Breast epithelium (tissue), 4 donors: ENCODE results near the gene MTCH2. TPM values are rescaled to one million over a fixed set of nuclear protein-coding genes. Genes with fewer than 3 reads are reported as not detected.
"Not testable (repeated sequence)": the region's sequence is repeated elsewhere in the genome, so short reads cannot be mapped to it uniquely, and the experiment has no call there.

Experiments
- DNase-seq, 2 donors: peaks; one replicate each; pipeline ENCODE4 v3.0.0-alpha.2; 2019; ENCODE audit warnings: low spot score in 2 of 2
- H3K27ac ChIP-seq, 2 donors: fragments of 200-600 bp; sonication (generic) in 1 of 2; one replicate each; pipeline ENCODE4 v1.5.1; 2016 to 2019; ENCODE audit warnings: mild to moderate bottlenecking in 1 of 2
- H3K27me3 ChIP-seq, 2 donors: fragments of 200-600 bp; sonication (generic) in 1 of 2; one replicate each; pipeline versions ENCODE4 v1.5.1 to v1.6.0; 2017 to 2019; ENCODE audit warnings: control low read depth in 1 of 2, mild to moderate bottlenecking in 1 of 2
- H3K36me3 ChIP-seq: fragments of 200-600 bp; one replicate; pipeline ENCODE4 v1.5.1; 2019
- H3K4me1 ChIP-seq, 2 donors: fragments of 200-600 bp; sonication (generic); one replicate each; pipeline ENCODE4 v1.5.1; 2016 to 2019; ENCODE audit warnings: control low read depth in 1 of 2
- H3K4me3 ChIP-seq, 3 donors: fragments of 200-600 bp; sonication (generic); 1 replicate in 2 of 3; 2 replicates in 1 of 3; pipeline ENCODE4 v1.5.1; 2016 to 2019; ENCODE audit warnings: mild to moderate bottlenecking in 3 of 3, moderate library complexity in 2 of 3
- H3K9me3 ChIP-seq, 2 donors: fragments of 200-600 bp; sonication (generic) in 1 of 2; one replicate each; pipeline ENCODE4 v1.5.1; 2016 to 2019; ENCODE audit warnings: control low read depth in 1 of 2
- POLR2A ChIP-seq: fragments of 450-650 bp; IDR thresholded peaks from one replicate; pipeline ENCODE4 v1.6.1; 2016; ENCODE audit warnings: antibody characterized with exemption, mild to moderate bottlenecking, moderate library complexity
- POLR2AphosphoS5 ChIP-seq, 3 donors: sonication (generic); formaldehyde crosslinking; IDR thresholded peaks; one replicate each; pipeline ENCODE4 v1.6.1; 2017; ENCODE audit warnings: antibody characterized with exemption in 3 of 3
- intact Hi-C: fragments of 100-400 bp; cut with DNase I; formaldehyde crosslinking; loops from one replicate; pipeline ENCODE4 v1.15.1; 2023; ENCODE audit warnings: low total_unique reads
- total RNA-seq, 3 donors: library from RNA; depleted of rRNA; stranded (reverse); fragments of >200 nt; gene quantifications; one replicate each; pipeline ENCODE4 v1.1.0, GENCODE V29; 2016
- TF ChIP-seq, protein P1 (sequence below), 3 donors: fragments of 450-650 bp; IDR thresholded peaks; one replicate each; pipeline ENCODE4 v1.5.1; 2016 to 2017; ENCODE audit warnings: antibody characterized with exemption in 3 of 3, mild to moderate bottlenecking in 3 of 3, moderate library complexity in 3 of 3

MTCH2 gene
- total RNA-seq, 3 donors from 2014 or later = 38.7 to 47.5 (median 46.0) TPM

DNA sequence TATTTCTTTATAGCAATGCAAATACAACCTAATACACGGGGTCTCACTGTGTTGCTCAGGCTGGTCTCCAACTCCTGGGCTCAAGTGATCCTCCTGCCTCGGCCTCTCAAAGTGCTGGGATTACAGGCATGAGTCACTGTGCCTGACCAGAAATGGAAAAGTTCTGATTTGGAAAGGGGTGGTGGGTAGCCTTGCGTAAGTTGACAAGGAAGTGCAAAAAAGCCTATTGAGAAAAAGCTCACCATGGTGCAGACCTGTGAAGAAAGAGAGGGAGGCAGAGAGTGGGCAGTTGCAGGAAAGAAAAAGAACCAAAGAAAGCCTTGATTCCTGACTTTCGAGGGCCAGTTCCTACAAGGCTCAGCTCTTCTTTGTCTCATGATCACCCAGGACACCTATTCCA lies 45.8 kb upstream of the MTCH2 start:
- no peaks in the 10 kb centered on the region for H3K4me1 ChIP-seq
- no peaks in the 10 kb centered on the region for H3K36me3 ChIP-seq
- H3K9me3 ChIP-seq = no peaks in the 10 kb centered on the region
- H3K27ac ChIP-seq = no peak overlapping the region
- H3K4me3 ChIP-seq = no peak overlapping the region
- TF ChIP-seq POLR2AphosphoS5 (IDR thresholded peaks at IDR 0.05) (no peak), POLR2A (no peak)
- no peak for DNase-seq
- intact Hi-C loops = no loop called here
- H3K27me3 ChIP-seq = no peaks in the 10 kb centered on the region

DNA sequence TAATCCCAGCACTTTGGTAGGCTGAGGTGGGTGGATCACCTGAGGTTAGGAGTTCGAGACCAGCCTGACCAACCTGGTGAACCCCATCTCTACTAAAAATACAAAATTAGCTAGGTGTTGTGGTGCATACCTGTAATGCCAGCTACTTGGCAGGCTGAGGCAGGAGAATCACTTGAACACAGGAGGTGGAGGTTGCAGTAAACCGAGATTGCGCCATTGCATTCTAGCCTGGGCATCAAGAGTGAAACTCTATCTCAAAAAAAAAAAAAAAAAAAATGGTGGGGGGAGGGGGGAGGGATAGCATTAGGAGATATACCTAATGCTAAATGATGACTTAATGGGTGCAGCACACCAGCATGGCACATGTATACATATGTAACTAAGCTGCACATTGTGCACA lies 44.3 kb upstream of the MTCH2 start:
- H3K27ac ChIP-seq, H3K27me3 ChIP-seq, H3K36me3 ChIP-seq, DNase-seq, H3K4me1 ChIP-seq, H3K9me3 ChIP-seq, H3K4me3 ChIP-seq, intact Hi-C loops: not testable (repeated sequence)

GRCh38 chr11:47686151-47686550 lies 43.8 kb upstream of the MTCH2 start:
- H3K4me1 ChIP-seq = no peaks in the 10 kb centered on the region
- no peak for DNase-seq
- intact Hi-C loops = no loop called here

DNA sequence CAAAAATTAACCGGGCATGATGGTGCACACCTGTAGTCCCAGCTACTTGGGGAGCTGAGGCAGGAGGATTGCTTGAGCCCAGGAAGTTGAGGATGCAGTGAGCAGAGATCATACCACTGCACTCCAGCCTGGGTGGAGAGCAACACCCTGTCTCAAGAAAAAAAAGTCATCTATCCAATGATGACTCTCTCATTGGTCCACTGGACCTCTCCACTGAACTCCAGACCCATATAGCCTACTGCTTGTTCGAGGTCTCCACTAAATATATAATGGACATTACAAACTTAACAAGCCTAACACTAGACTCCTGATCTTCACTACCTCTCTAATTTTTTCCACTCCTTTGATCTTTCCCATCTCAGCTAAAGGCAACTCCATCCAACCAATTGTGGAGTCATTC lies 33.5 kb upstream of the MTCH2 start:
- TF ChIP-seq, protein P1, sequence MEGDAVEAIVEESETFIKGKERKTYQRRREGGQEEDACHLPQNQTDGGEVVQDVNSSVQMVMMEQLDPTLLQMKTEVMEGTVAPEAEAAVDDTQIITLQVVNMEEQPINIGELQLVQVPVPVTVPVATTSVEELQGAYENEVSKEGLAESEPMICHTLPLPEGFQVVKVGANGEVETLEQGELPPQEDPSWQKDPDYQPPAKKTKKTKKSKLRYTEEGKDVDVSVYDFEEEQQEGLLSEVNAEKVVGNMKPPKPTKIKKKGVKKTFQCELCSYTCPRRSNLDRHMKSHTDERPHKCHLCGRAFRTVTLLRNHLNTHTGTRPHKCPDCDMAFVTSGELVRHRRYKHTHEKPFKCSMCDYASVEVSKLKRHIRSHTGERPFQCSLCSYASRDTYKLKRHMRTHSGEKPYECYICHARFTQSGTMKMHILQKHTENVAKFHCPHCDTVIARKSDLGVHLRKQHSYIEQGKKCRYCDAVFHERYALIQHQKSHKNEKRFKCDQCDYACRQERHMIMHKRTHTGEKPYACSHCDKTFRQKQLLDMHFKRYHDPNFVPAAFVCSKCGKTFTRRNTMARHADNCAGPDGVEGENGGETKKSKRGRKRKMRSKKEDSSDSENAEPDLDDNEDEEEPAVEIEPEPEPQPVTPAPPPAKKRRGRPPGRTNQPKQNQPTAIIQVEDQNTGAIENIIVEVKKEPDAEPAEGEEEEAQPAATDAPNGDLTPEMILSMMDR (IDR thresholded peaks at IDR 0.05) = no peak
- TF ChIP-seq POLR2AphosphoS5 (IDR thresholded peaks at IDR 0.05) (no peak), POLR2A (no peak)
- H3K4me1 ChIP-seq = no peaks in the 10 kb centered on the region
- no peak for DNase-seq
- H3K27ac ChIP-seq = no peak overlapping the region
- intact Hi-C loops = no loop called here
- H3K36me3 ChIP-seq = no peaks in the 10 kb centered on the region
- H3K27me3 ChIP-seq = no peaks in the 10 kb centered on the region
- no peak overlapping the region for H3K4me3 ChIP-seq
- H3K9me3 ChIP-seq = no peaks in the 10 kb centered on the region

More at GRCh38 chr11:47686151-47686550, 43.8 kb upstream of the MTCH2 start:
- Histone ChIP-seq H3K9me3 (no peaks in the 10 kb centered on the region), H3K4me3 (no peak overlapping the region), H3K27ac (no peak overlapping the region), H3K27me3 (no peaks in the 10 kb centered on the region), H3K36me3 (no peaks in the 10 kb centered on the region)
- TF ChIP-seq POLR2A = no peak
- TF ChIP-seq, protein P1 (IDR thresholded peaks at IDR 0.05) = no peak
- TF ChIP-seq POLR2AphosphoS5 (IDR thresholded peaks at IDR 0.05) = no peak

DNA sequence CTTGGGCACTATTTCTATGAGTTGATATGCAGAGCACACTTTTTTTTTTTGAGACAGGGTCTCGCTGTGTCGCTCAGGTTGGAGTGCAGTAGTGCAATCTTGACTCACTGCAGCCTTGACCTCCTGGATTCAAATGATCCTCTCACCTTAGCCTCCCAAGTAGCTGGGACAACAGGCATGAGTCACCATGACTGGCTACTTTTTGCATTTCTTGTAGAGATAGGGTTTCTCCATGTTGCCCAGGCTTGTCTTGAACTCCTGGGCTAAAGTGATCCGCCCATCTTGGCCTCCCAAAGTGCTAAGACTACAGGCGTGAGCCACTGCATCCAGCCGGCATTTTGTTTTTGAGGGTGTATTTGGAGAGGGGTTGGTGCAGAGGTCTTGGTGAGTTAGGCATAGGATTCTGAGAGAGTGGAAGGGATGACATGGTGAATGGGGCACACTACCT lies 29.9 kb upstream of the MTCH2 start:
- intact Hi-C loops = no loop called here
- no peak overlapping the region for H3K27ac ChIP-seq
- TF ChIP-seq POLR2A = no peak
- TF ChIP-seq POLR2AphosphoS5 (IDR thresholded peaks at IDR 0.05) = no peak
- TF ChIP-seq, protein P1 (IDR thresholded peaks at IDR 0.05) = no peak
- H3K27me3 ChIP-seq = no peaks in the 10 kb centered on the region
- DNase-seq = no peak
- H3K36me3 ChIP-seq = no peaks in the 10 kb centered on the region
- H3K4me3 ChIP-seq = no peak overlapping the region
- no peaks in the 10 kb centered on the region for H3K9me3 ChIP-seq
- H3K4me1 ChIP-seq = no peaks in the 10 kb centered on the region

GRCh38 chr11:47669856-47670255 lies 27.5 kb upstream of the MTCH2 start:
- H3K4me3 ChIP-seq = no peak overlapping the region
- no peaks in the 10 kb centered on the region for H3K9me3 ChIP-seq
- H3K4me1 ChIP-seq = no peaks in the 10 kb centered on the region
- H3K27me3 ChIP-seq = no peaks in the 10 kb centered on the region
- TF ChIP-seq POLR2AphosphoS5 (IDR thresholded peaks at IDR 0.05) = no peak
- TF ChIP-seq POLR2A = no peak
- no peak overlapping the region for H3K27ac ChIP-seq
- intact Hi-C loops = no loop called here
- H3K36me3 ChIP-seq = no peaks in the 10 kb centered on the region
- no peak for DNase-seq

- no peak for DNase-seq
- intact Hi-C loops = no loop called here
These were observed 26.3 kb upstream of the MTCH2 start for GRCh38 chr11:47668665-47669064.

More at GRCh38 chr11:47668665-47669064, 26.3 kb upstream of the MTCH2 start:
- Histone ChIP-seq H3K36me3 (no peaks in the 10 kb centered on the region), H3K27ac (no peak overlapping the region), H3K27me3 (no peaks in the 10 kb centered on the region), H3K9me3 (no peaks in the 10 kb centered on the region), H3K4me3 (no peak overlapping the region), H3K4me1 (no peaks in the 10 kb centered on the region)
- TF ChIP-seq, protein P1 (IDR thresholded peaks at IDR 0.05) = no peak
- no peak for TF ChIP-seq POLR2AphosphoS5 (IDR thresholded peaks at IDR 0.05)
- no peak for TF ChIP-seq POLR2A
